Measurements from ENCODE around the gene ZAP70.

DNA sequence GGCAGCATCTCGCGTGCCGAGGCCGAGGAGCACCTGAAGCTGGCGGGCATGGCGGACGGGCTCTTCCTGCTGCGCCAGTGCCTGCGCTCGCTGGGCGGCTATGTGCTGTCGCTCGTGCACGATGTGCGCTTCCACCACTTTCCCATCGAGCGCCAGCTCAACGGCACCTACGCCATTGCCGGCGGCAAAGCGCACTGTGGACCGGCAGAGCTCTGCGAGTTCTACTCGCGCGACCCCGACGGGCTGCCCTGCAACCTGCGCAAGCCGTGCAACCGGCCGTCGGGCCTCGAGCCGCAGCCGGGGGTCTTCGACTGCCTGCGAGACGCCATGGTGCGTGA, 10.7 kb downstream of the ZAP70 start:
- TF ChIP-seq, protein P1, sequence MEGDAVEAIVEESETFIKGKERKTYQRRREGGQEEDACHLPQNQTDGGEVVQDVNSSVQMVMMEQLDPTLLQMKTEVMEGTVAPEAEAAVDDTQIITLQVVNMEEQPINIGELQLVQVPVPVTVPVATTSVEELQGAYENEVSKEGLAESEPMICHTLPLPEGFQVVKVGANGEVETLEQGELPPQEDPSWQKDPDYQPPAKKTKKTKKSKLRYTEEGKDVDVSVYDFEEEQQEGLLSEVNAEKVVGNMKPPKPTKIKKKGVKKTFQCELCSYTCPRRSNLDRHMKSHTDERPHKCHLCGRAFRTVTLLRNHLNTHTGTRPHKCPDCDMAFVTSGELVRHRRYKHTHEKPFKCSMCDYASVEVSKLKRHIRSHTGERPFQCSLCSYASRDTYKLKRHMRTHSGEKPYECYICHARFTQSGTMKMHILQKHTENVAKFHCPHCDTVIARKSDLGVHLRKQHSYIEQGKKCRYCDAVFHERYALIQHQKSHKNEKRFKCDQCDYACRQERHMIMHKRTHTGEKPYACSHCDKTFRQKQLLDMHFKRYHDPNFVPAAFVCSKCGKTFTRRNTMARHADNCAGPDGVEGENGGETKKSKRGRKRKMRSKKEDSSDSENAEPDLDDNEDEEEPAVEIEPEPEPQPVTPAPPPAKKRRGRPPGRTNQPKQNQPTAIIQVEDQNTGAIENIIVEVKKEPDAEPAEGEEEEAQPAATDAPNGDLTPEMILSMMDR (optimal IDR thresholded peaks at IDR 0.05 in 1 of 3, IDR thresholded peaks at IDR 0.05 in 1 of 3, conservative IDR thresholded peaks at IDR 0.05 in 1 of 3; ENCODE audit: extremely low read depth in 1 of 3, insufficient read depth in 2 of 3, low read length in 3 of 3), result no peak
- TF ChIP-seq EZH2 (IDR thresholded peaks at IDR 0.05; ENCODE audit: low read length), result no peak

Measured in keratinocyte (primary cell).